ENCODE measurements around the gene USF1. TPM values are rescaled to one million over a fixed set of nuclear protein-coding genes. Genes with fewer than 3 reads are reported as not detected.
A peak's percentile ranks its signal among the peaks of the same experiment; 100 is the strongest.
"Not testable (repeated sequence)": the region's sequence is repeated elsewhere in the genome, so short reads cannot be mapped to it uniquely, and the experiment has no call there.

The USF1 gene
- total RNA-seq, 1 donor from 2014 or later, result 74.4 TPM

- Mint-ChIP-seq H3K27ac (no peak overlapping the region), H3K36me3 (no peaks in the 10 kb centered on the region), H3K9me3 (no peaks in the 10 kb centered on the region), H3K4me1 (peaks cover 27% of the 10 kb centered on the region), H3K27me3 (ENCODE audit: insufficient read depth, low read depth) (peaks cover 38% of the 10 kb centered on the region), H3K4me3 (no peak overlapping the region)
- peaks cover 76% of the 10 kb centered on the region for H3K79me2 ChIP-seq (ENCODE audit: low read depth)
- H3K27ac ChIP-seq, result no peak overlapping the region
- no peak overlapping the region for H2AFZ ChIP-seq (replicated peaks)
- TF ChIP-seq EZH2phosphoT487 (IDR thresholded peaks at IDR 0.05), result no peak
- no peak overlapping the region for H3K4me3 ChIP-seq
- no peak for DNase-seq (ENCODE audit: low spot score)
- H3F3A ChIP-seq (ENCODE audit: low read depth), result peaks cover 24% of the 10 kb centered on the region
- no peak overlapping the region for H3K9ac ChIP-seq
- H3K4me1 ChIP-seq, result peaks cover 22% of the 10 kb centered on the region
- H3K4me2 ChIP-seq, result peak overlapping the region; percentile 94
- H4K20me1 ChIP-seq (ENCODE audit: low read depth), result peaks cover 40% of the 10 kb centered on the region
- no peaks in the 10 kb centered on the region for H3K27me3 ChIP-seq
- no peaks in the 10 kb centered on the region for H3K9me3 ChIP-seq (ENCODE audit: low read depth)
- H3K36me3 ChIP-seq, result no peaks in the 10 kb centered on the region
Measured at GRCh38 chr1:161017756-161018630, 27.8 kb downstream of the USF1 start.

GRCh38 chr1:161017181-161017580 is 28.6 kb downstream of the USF1 start:
- not testable (repeated sequence) for H3K27ac ChIP-seq; H3K36me3 Mint-ChIP-seq; H3K9ac ChIP-seq; H2AFZ ChIP-seq (replicated peaks); H3K9me3 ChIP-seq (ENCODE audit: low read depth); H3K9me3 Mint-ChIP-seq; H3K27ac Mint-ChIP-seq; H3K4me3 Mint-ChIP-seq; H3K4me3 ChIP-seq; DNase-seq (ENCODE audit: low spot score); H3K36me3 ChIP-seq; H3K27me3 ChIP-seq
- peaks cover 84% of the 10 kb centered on the region for H3K79me2 ChIP-seq (ENCODE audit: low read depth)
- Mint-ChIP-seq H3K4me1 (peaks cover 27% of the 10 kb centered on the region), H3K27me3 (ENCODE audit: insufficient read depth, low read depth) (peaks cover 36% of the 10 kb centered on the region)
- H3K4me2 ChIP-seq, result peak overlapping the region; percentile 30
- peaks cover 22% of the 10 kb centered on the region for H3K4me1 ChIP-seq
- peaks cover 24% of the 10 kb centered on the region for H3F3A ChIP-seq (ENCODE audit: low read depth)
- H4K20me1 ChIP-seq (ENCODE audit: low read depth), result peaks cover 46% of the 10 kb centered on the region

GRCh38 chr1:161016683-161017082 is 29.1 kb downstream of the USF1 start:
- H3K36me3 ChIP-seq; H3K9ac ChIP-seq; H2AFZ ChIP-seq (replicated peaks); H3K36me3 Mint-ChIP-seq; H3K27me3 ChIP-seq; H3K4me3 Mint-ChIP-seq; H3K4me2 ChIP-seq; H3K9me3 Mint-ChIP-seq; H3K9me3 ChIP-seq (ENCODE audit: low read depth); H3K27ac ChIP-seq; H3K27ac Mint-ChIP-seq; H3K4me3 ChIP-seq; DNase-seq (ENCODE audit: low spot score): not testable (repeated sequence)
- H3K4me1 Mint-ChIP-seq, result peaks cover 27% of the 10 kb centered on the region
- Histone ChIP-seq H3K4me1 (peaks cover 22% of the 10 kb centered on the region), H3F3A (ENCODE audit: low read depth) (peaks cover 20% of the 10 kb centered on the region), H3K79me2 (ENCODE audit: low read depth) (peaks cover 89% of the 10 kb centered on the region), H4K20me1 (ENCODE audit: low read depth) (peaks cover 50% of the 10 kb centered on the region)
- peaks cover 34% of the 10 kb centered on the region for H3K27me3 Mint-ChIP-seq (ENCODE audit: insufficient read depth, low read depth)

GRCh38 chr1:161013488-161014230 is 32.1 kb downstream of the USF1 start:
- H3K27me3 Mint-ChIP-seq (ENCODE audit: insufficient read depth, low read depth), result peaks cover 10% of the 10 kb centered on the region
- no peaks in the 10 kb centered on the region for H3K36me3 Mint-ChIP-seq
- H3K4me3 Mint-ChIP-seq, result no peak overlapping the region
- no peak overlapping the region for H3K27ac ChIP-seq
- peaks cover 9% of the 10 kb centered on the region for H3K4me1 Mint-ChIP-seq
- peaks cover 8% of the 10 kb centered on the region for H3K4me1 ChIP-seq
- no peak for DNase-seq (ENCODE audit: low spot score)
- TF ChIP-seq, protein P1, sequence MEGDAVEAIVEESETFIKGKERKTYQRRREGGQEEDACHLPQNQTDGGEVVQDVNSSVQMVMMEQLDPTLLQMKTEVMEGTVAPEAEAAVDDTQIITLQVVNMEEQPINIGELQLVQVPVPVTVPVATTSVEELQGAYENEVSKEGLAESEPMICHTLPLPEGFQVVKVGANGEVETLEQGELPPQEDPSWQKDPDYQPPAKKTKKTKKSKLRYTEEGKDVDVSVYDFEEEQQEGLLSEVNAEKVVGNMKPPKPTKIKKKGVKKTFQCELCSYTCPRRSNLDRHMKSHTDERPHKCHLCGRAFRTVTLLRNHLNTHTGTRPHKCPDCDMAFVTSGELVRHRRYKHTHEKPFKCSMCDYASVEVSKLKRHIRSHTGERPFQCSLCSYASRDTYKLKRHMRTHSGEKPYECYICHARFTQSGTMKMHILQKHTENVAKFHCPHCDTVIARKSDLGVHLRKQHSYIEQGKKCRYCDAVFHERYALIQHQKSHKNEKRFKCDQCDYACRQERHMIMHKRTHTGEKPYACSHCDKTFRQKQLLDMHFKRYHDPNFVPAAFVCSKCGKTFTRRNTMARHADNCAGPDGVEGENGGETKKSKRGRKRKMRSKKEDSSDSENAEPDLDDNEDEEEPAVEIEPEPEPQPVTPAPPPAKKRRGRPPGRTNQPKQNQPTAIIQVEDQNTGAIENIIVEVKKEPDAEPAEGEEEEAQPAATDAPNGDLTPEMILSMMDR (IDR thresholded peaks at IDR 0.05), result no peak
- TF ChIP-seq EZH2 (IDR thresholded peaks at IDR 0.05) (no peak), EZH2phosphoT487 (IDR thresholded peaks at IDR 0.05) (no peak)
- H3K9me3 ChIP-seq (ENCODE audit: low read depth), result no peaks in the 10 kb centered on the region
- no peak overlapping the region for H3K4me2 ChIP-seq
- no peaks in the 10 kb centered on the region for H3K9me3 Mint-ChIP-seq
- H3K4me3 ChIP-seq, result no peak overlapping the region
- peak overlapping the region; percentile 70 for H3K27ac Mint-ChIP-seq
- no peaks in the 10 kb centered on the region for H3K36me3 ChIP-seq
- no peaks in the 10 kb centered on the region for H3K27me3 ChIP-seq
- no peak overlapping the region for H3K9ac ChIP-seq
- no peaks in the 10 kb centered on the region for H3F3A ChIP-seq (ENCODE audit: low read depth)
- peaks cover 58% of the 10 kb centered on the region for H4K20me1 ChIP-seq (ENCODE audit: low read depth)
- H2AFZ ChIP-seq (replicated peaks), result no peak overlapping the region
- H3K79me2 ChIP-seq (ENCODE audit: low read depth), result peaks cover 99% of the 10 kb centered on the region

Measured in neural progenitor cell (in vitro differentiated cells).